GM12878 (cell line): Measurements from ENCODE around the gene CXXC5. TPM values are rescaled to one million over a fixed set of nuclear protein-coding genes. Genes with fewer than 3 reads are reported as not detected.

Experiments used
- ATAC-seq: fragments of 200-7000 bp; cut with Tn5 transposase; 3 replicates; pipeline ENCODE4 v1.9.1; 2020; ENCODE audit warnings: mild to moderate bottlenecking, moderate library complexity
- BruUV-seq: library from RNA; stranded (reverse); fragments of 400-500 nt; replicated peaks from 2 replicates; lab custom pipeline; 2021; lab: Mats Ljungman, UMichigan
- CTCF ChIA-PET: fragments of 300-600 bp; sonication (Branson Sonifier 250); formaldehyde crosslinking; extraction: SDS; loops from one replicate; lab custom pipeline; 2021; ENCODE audit warnings: inconsistent platforms; lab: Yijun Ruan, JAX
- POLR2A ChIA-PET: fragments of 350-600 bp; formaldehyde crosslinking; extraction: SDS; loops from one replicate; lab custom pipeline; 2021; ENCODE audit warnings: inconsistent platforms; lab: Charles Lee
- RAD21 ChIA-PET: fragments of 300-600 bp; sonication (Branson Sonifier 250); formaldehyde crosslinking; loops from one replicate; lab custom pipeline; 2023; ENCODE audit warnings: antibody characterized with exemption; ENCODE audit not compliant: unreplicated experiment; lab: Charles Lee
- SMC1A ChIA-PET: fragments of 300-600 bp; sonication (Branson Sonifier 250); formaldehyde crosslinking; loops from one replicate; lab custom pipeline; 2023; ENCODE audit not compliant: unreplicated experiment, uncharacterized antibody; lab: Charles Lee
- DNase-seq: peaks from one replicate; pipeline ENCODE4 v3.0.0-alpha.2; 2011; ENCODE audit warnings: low read depth, low spot score
- FAIRE-seq: peaks from 3 replicates; lab custom pipeline; 2011; peaks lifted over from hg19 to GRCh38; lab: Jason Lieb, UNC
- H2AFZ ChIP-seq: 2 replicates; pipeline ENCODE4 v1.6.0; 2011; ENCODE audit warnings: low read depth, low read length, control low read depth; ENCODE audit not compliant: control insufficient read depth
- H3K27ac ChIP-seq: 2 replicates; pipeline ENCODE4 v1.5.1; 2011; ENCODE audit warnings: control low read depth; ENCODE audit not compliant: control insufficient read depth, insufficient read depth
- H3K27me3 ChIP-seq, 2 experiments: replicated peaks in 1 of 2; 2 replicates each; pipeline versions ENCODE4 v1.6.0 to v1.6.1; 2011; ENCODE audit warnings: low read length in 1 of 2; ENCODE audit not compliant: control insufficient read depth in 2 of 2, insufficient read depth in 2 of 2
- H3K36me3 ChIP-seq, 2 experiments: 2 replicates each; pipeline ENCODE4 v1.5.1; 2011; ENCODE audit warnings: low read length in 1 of 2; ENCODE audit not compliant: control insufficient read depth in 2 of 2, insufficient read depth in 2 of 2
- H3K4me1 ChIP-seq: 2 replicates; pipeline ENCODE4 v1.6.1; 2011; ENCODE audit warnings: mild to moderate bottlenecking, low read length, moderate library complexity, mixed read lengths; ENCODE audit not compliant: control insufficient read depth, insufficient read depth
- H3K4me2 ChIP-seq: 2 replicates; pipeline ENCODE4 v1.6.0; 2011; ENCODE audit warnings: control low read depth; ENCODE audit not compliant: control insufficient read depth, insufficient read depth
- H3K4me3 ChIP-seq: fragments of 200-600 bp; sonication (generic); 2 replicates; pipeline ENCODE4 v1.5.1; 2016
- H3K79me2 ChIP-seq: 2 replicates; pipeline ENCODE4 v1.6.0; 2011; ENCODE audit warnings: low read length; ENCODE audit not compliant: control insufficient read depth, insufficient read depth
- H3K9ac ChIP-seq: 2 replicates; pipeline ENCODE4 v1.8.0; 2011; ENCODE audit warnings: low read length, control low read depth, mixed read lengths; ENCODE audit not compliant: control insufficient read depth, insufficient read depth
- H3K9me3 ChIP-seq: replicated peaks from 3 replicates; pipeline ENCODE4 v1.5.1; 2011; ENCODE audit warnings: mild to moderate bottlenecking, low read length; ENCODE audit not compliant: control insufficient read depth, insufficient read depth
- H4K20me1 ChIP-seq: 2 replicates; pipeline ENCODE4 v1.6.0; 2011; ENCODE audit not compliant: control insufficient read depth, insufficient read depth
- ATF3 ChIP-seq: IDR thresholded peaks from 2 replicates; pipeline ENCODE4 v1.6.1; 2011; ENCODE audit warnings: low read depth, mild to moderate bottlenecking, low read length, moderate library complexity, borderline replicate concordance; ENCODE audit errors: extremely low read depth
- MTA3 ChIP-seq: IDR thresholded peaks from 2 replicates; pipeline ENCODE4 v1.6.1; 2012; ENCODE audit warnings: low read length, inconsistent platforms, borderline replicate concordance
- MYC ChIP-seq: IDR thresholded peaks from 2 replicates; pipeline ENCODE4 v1.6.1; 2011; ENCODE audit warnings: mild to moderate bottlenecking, low read length, moderate library complexity, inconsistent platforms; ENCODE audit not compliant: insufficient read depth, insufficient replicate concordance, insufficient read length, severe bottlenecking
- NFXL1 ChIP-seq: fragments of 450-650 bp; IDR thresholded peaks from 2 replicates; pipeline ENCODE4 v1.6.1; 2017; ENCODE audit warnings: antibody characterized with exemption, mild to moderate bottlenecking, borderline replicate concordance
- NFYB ChIP-seq: IDR thresholded peaks from 2 replicates; pipeline ENCODE4 v1.6.1; 2011; ENCODE audit warnings: low read depth, mild to moderate bottlenecking, low read length, improper control_type of control experiment, moderate library complexity; ENCODE audit not compliant: insufficient read depth
- POLR2AphosphoS2 ChIP-seq: IDR thresholded peaks from 2 replicates; pipeline ENCODE4 v1.6.1; 2011; ENCODE audit warnings: low read depth, mild to moderate bottlenecking, low read length, improper control_type of control experiment, moderate library complexity
- POLR2AphosphoS5 ChIP-seq: IDR thresholded peaks from 2 replicates; pipeline ENCODE4 v1.6.1; 2011; ENCODE audit warnings: mild to moderate bottlenecking, low read length, inconsistent platforms
- RUNX3 ChIP-seq: IDR thresholded peaks from 2 replicates; pipeline ENCODE4 v1.6.1; 2012; ENCODE audit warnings: low read length, inconsistent platforms
- SREBF2 ChIP-seq: IDR thresholded peaks from 2 replicates; pipeline ENCODE4 v1.6.1; 2012; ENCODE audit warnings: mild to moderate bottlenecking, low read length
- WRNIP1 ChIP-seq: IDR thresholded peaks from 2 replicates; pipeline ENCODE4 v1.6.1; 2011; ENCODE audit warnings: low read depth, low read length, improper control_type of control experiment, borderline replicate concordance
- ZNF592 ChIP-seq: fragments of 450-650 bp; IDR thresholded peaks from 2 replicates; pipeline ENCODE4 v1.6.1; 2017; ENCODE audit warnings: mild to moderate bottlenecking, moderate library complexity
- WGBS: methylation state at CpG from one replicate; pipeline ENCODE4 v1.1.6; 2016; ENCODE audit warnings: low lambda C conversion rate; ENCODE audit not compliant: insufficient replicate concordance, insufficient coverage; ENCODE audit errors: missing lambda C conversion rate; 5-methylcytosine and 5-hydroxymethylcytosine counted together
- in situ Hi-C: fragments of 300-500 bp; cut with MboI; formaldehyde crosslinking; loops from 9 replicates; pipeline ENCODE4 v1.14.3; 2018; ENCODE audit warnings: mixed read lengths
- intact Hi-C: fragments of 100-400 bp; cut with micrococcal nuclease; formaldehyde crosslinking; loops from one replicate; pipeline ENCODE4 v1.14.2; 2022; ENCODE audit not compliant: unreplicated experiment
- polyA plus RNA-seq, 11 experiments: library from polyadenylated mRNA; depleted of rRNA in 4 of 11; unstranded in 6 of 11; stranded (reverse) in 5 of 11; fragments of >200 nt; fragmentation: Nextera tagmentation in 4 of 11; fragmentation: Illumina TruSeq in 1 of 11; extraction: Ambion mirVana in 4 of 11; extraction: Trizol in 1 of 11; gene quantifications; 1 replicate in 1 of 11; 2 replicates in 10 of 11; pipeline versions ENCODE4 v1.2.1 to v1.2.3, GENCODE V29; 2011 to 2016; ENCODE audit warnings: inconsistent platforms in 2 of 11, missing spikeins in 2 of 11, low read depth in 1 of 11
- total RNA-seq, 4 experiments: library from RNA; depleted of rRNA in 3 of 4; stranded (reverse); fragments of >200 nt in 3 of 4; fragmentation: Illumina TruSeq in 1 of 4; extraction: Trizol in 1 of 4; gene quantifications; 2 replicates each; pipeline versions ENCODE4 v1.2.1 to v1.2.3, GENCODE V29; 2013 to 2021

The CXXC5 gene
- total and polyA plus RNA-seq, 10 of the 15 experiments (the other 5 are each of a cell fraction or from before 2014, with no cell fraction given) = 1.8 to 90.8 (median 40.7) TPM

GRCh38 chr5:139646111-139646510 is 2.0 kb upstream of the CXXC5 start:
- ChIA-PET POLR2A (interaction anchor here (0.6 to 1.3 kb wide), 2 partner anchors 8 to 73 kb away, joined by 3 to 4 read pairs; no protein-coding TSS in a partner anchor), CTCF (interaction anchor here (0.7 to 9.3 kb wide), 3 partner anchors 10 to 14 kb away, joined by 3 to 201 read pairs (median 12); no protein-coding TSS in a partner anchor), SMC1A (interaction anchor here (1.0 to 9.6 kb wide), 2 partner anchors 11 to 223 kb away, joined by 3 to 175 read pairs; no protein-coding TSS in a partner anchor), RAD21 (interaction anchor here (10.9 kb wide), 1 partner anchor 10 kb away, joined by 265 read pairs; no protein-coding TSS in a partner anchor)
- BruUV-seq = no TSS peak
- intact Hi-C loops = no loop called here
- Histone ChIP-seq H3K36me3 (no peaks in the 10 kb centered on the region), H3K27ac (no peak overlapping the region), H3K9me3 (no peaks in the 10 kb centered on the region), H4K20me1 (no peaks in the 10 kb centered on the region), H3K9ac (no peak overlapping the region), H2AFZ (no peak overlapping the region), H3K79me2 (peaks cover 37% of the 10 kb centered on the region), H3K4me3 (no peak overlapping the region), H3K27me3 (no peaks in the 10 kb centered on the region), H3K4me1 (peaks cover 18% of the 10 kb centered on the region), H3K4me2 (no peak overlapping the region)
- DNase-seq (no peak), ATAC-seq (no peak), FAIRE-seq (no peak)
- in situ Hi-C loops = no loop called here
- WGBS = 96% methylated on average over 3 of the region's 3 CpGs
- no peak for TF ChIP-seq NFXL1

- FAIRE-seq (no peak), ATAC-seq (no peak), DNase-seq (no peak)
- SMC1A ChIA-PET = interaction anchor here (0.9 to 9.6 kb wide), 4 partner anchors 12 to 224 kb away, joined by 3 to 175 read pairs (median 4); no protein-coding TSS in a partner anchor
- Histone ChIP-seq H3K27me3 (no peaks in the 10 kb centered on the region), H4K20me1 (no peaks in the 10 kb centered on the region), H3K4me1 (peaks cover 23% of the 10 kb centered on the region), H3K36me3 (no peaks in the 10 kb centered on the region), H3K79me2 (peaks cover 43% of the 10 kb centered on the region), H3K4me3 (peak overlapping the region; percentile 96; the same call in 1 of the 2 replicates), H3K9me3 (no peaks in the 10 kb centered on the region), H3K27ac (no peak overlapping the region), H2AFZ (no peak overlapping the region), H3K4me2 (peak overlapping the region; percentile 76; the same call in 1 of the 2 replicates), H3K9ac (no peak overlapping the region)
- CTCF ChIA-PET = interaction anchor here (0.6 to 9.3 kb wide), 6 partner anchors 11 to 119 kb away, joined by 3 to 201 read pairs (median 4); no protein-coding TSS in a partner anchor
- RAD21 ChIA-PET = interaction anchor here (0.8 to 10.9 kb wide), 8 partner anchors 11 to 227 kb away, joined by 4 to 265 read pairs (median 8); no protein-coding TSS in a partner anchor
- intact Hi-C loops (no loop called here), in situ Hi-C loops (no loop called here)
- WGBS = 84% methylated on average over 21 of the region's 25 CpGs
- POLR2A ChIA-PET = interaction anchor here (0.6 to 6.5 kb wide), 6 partner anchors 9 to 73 kb away, joined by 3 to 68 read pairs (median 10); no protein-coding TSS in a partner anchor
- BruUV-seq = no TSS peak
- TF ChIP-seq POLR2AphosphoS2 (no peak), ZNF592 (no peak), ATF3 (no peak), RUNX3 (no peak), SREBF2 (no peak), POLR2AphosphoS5 (no peak), NFYB (no peak), WRNIP1 (no peak), MYC (no peak), MTA3 (no peak)
These were observed 1.1 kb upstream of the CXXC5 start for GRCh38 chr5:139646912-139647505.
